ENCODE results near the gene UCP1.
"Not testable (repeated sequence)": the region's sequence is repeated elsewhere in the genome, so short reads cannot be mapped to it uniquely, and the experiment has no call there.

- not testable (repeated sequence) for TF ChIP-seq CTCF, POLR2A, EP300 (IDR thresholded peaks at IDR 0.05)
Measured at GRCh38 chr4:140513765-140514164, 55.0 kb downstream of the UCP1 start.

Measured in ovary (tissue), 3 donors.